Esophagus muscularis mucosa (tissue), 4 donors: ENCODE results near the gene SMIM1. TPM values are rescaled to one million over a fixed set of nuclear protein-coding genes. Genes with fewer than 3 reads are reported as not detected.
"Not testable (repeated sequence)": the region's sequence is repeated elsewhere in the genome, so short reads cannot be mapped to it uniquely, and the experiment has no call there.

Experiments
- DNase-seq: peaks from one replicate; pipeline ENCODE4 v3.0.0-alpha.2; 2017; ENCODE audit errors: extremely low spot score
- H3K27ac ChIP-seq, 4 donors: fragments of 200-600 bp; sonication (generic); replicated peaks in 1 of 4; 1 replicate in 3 of 4; 2 replicates in 1 of 4; pipeline ENCODE4 v1.5.1; 2016 to 2019; ENCODE audit warnings: mild to moderate bottlenecking in 1 of 4
- H3K27me3 ChIP-seq, 4 donors: fragments of 200-600 bp; sonication (generic); one replicate each; pipeline versions ENCODE4 v1.5.1 to v1.6.0; 2016 to 2019
- H3K36me3 ChIP-seq, 4 donors: fragments of 200-600 bp; sonication (generic); one replicate each; pipeline ENCODE4 v1.5.1; 2016 to 2019
- H3K4me1 ChIP-seq, 4 donors: fragments of 200-600 bp; sonication (generic); one replicate each; pipeline ENCODE4 v1.5.1; 2016 to 2019
- H3K4me3 ChIP-seq, 4 donors: fragments of 200-600 bp; sonication (generic); 1 replicate in 2 of 4; 2 replicates in 2 of 4; pipeline ENCODE4 v1.5.1; 2016 to 2019; ENCODE audit warnings: mild to moderate bottlenecking in 4 of 4, moderate library complexity in 1 of 4
- H3K9me3 ChIP-seq, 4 donors: fragments of 200-600 bp; sonication (generic); 1 replicate in 3 of 4; 2 replicates in 1 of 4; pipeline ENCODE4 v1.5.1; 2016 to 2019
- CTCF ChIP-seq, 3 experiments: fragments of 200-600 bp in 2 of 3; fragments of 450-650 bp in 1 of 3; sonication (generic) in 2 of 3; IDR thresholded peaks; one replicate each; pipeline ENCODE4 v1.5.1; 2017 to 2019; ENCODE audit warnings: antibody characterized with exemption in 3 of 3, mild to moderate bottlenecking in 2 of 3, moderate library complexity in 1 of 3
- EP300 ChIP-seq: sonication (generic); formaldehyde crosslinking; IDR thresholded peaks from one replicate; pipeline ENCODE4 v1.6.1; 2017; ENCODE audit warnings: antibody characterized with exemption
- POLR2A ChIP-seq: fragments of 450-650 bp; IDR thresholded peaks from one replicate; pipeline ENCODE4 v1.6.1; 2017; ENCODE audit warnings: antibody characterized with exemption, moderate library complexity, mild to moderate bottlenecking, low read depth
- POLR2AphosphoS5 ChIP-seq, 2 donors: sonication (generic); formaldehyde crosslinking; IDR thresholded peaks; one replicate each; pipeline ENCODE4 v1.6.1; 2017; ENCODE audit warnings: antibody characterized with exemption in 2 of 2
- WGBS: methylation state at CpG from one replicate; pipeline ENCODE4 v1.1.5; 2018; 5-methylcytosine and 5-hydroxymethylcytosine counted together
- intact Hi-C: fragments of 100-400 bp; cut with DNase I; formaldehyde crosslinking; loops from one replicate; pipeline ENCODE4 v1.15.1; 2023
- total RNA-seq, 4 donors: library from RNA; depleted of rRNA; stranded (reverse); fragments of >200 nt; gene quantifications; one replicate each; pipeline versions ENCODE4 v1.1.0 to v1.2.1, GENCODE V29; 2016

SMIM1 gene
- total RNA-seq, 4 donors from 2014 or later = 10.5 to 16.3 (median 13.3) TPM

GRCh38 chr1:3805038-3805437 is 32.5 kb downstream of the SMIM1 start:
- DNase-seq = no peak
- Histone ChIP-seq H3K4me1 (peaks cover 0 to 4% (median 0%) of the 10 kb centered on the region in 4 donors), H3K36me3 (no peaks in the 10 kb centered on the region), H3K27me3 (peaks cover 0 to 28% (median 4%) of the 10 kb centered on the region in 4 donors), H3K9me3 (no peaks in the 10 kb centered on the region), H3K4me3 (no peak overlapping the region), H3K27ac (no peak overlapping the region)
- intact Hi-C loops = no loop called here
- TF ChIP-seq CTCF (IDR thresholded peaks at IDR 0.05) (no peak), POLR2AphosphoS5 (IDR thresholded peaks at IDR 0.05) (no peak), EP300 (no peak), POLR2A (no peak)
- 82% methylated on average over 11 of the region's 11 CpGs for WGBS

GRCh38 chr1:3807769-3808168 is 35.2 kb downstream of the SMIM1 start:
- H3K4me3 ChIP-seq = no peak overlapping the region
- TF ChIP-seq CTCF (IDR thresholded peaks at IDR 0.05) = no peak
- TF ChIP-seq POLR2A = no peak
- TF ChIP-seq EP300 = no peak
- no peak for TF ChIP-seq POLR2AphosphoS5 (IDR thresholded peaks at IDR 0.05)
- H3K9me3 ChIP-seq = no peaks in the 10 kb centered on the region
- 86% methylated on average over 5 of the region's 5 CpGs for WGBS
- H3K4me1 ChIP-seq = no peaks in the 10 kb centered on the region
- H3K27me3 ChIP-seq = peaks cover 0 to 16% (median 0%) of the 10 kb centered on the region in 4 donors
- no peak overlapping the region for H3K27ac ChIP-seq
- no peak for DNase-seq
- intact Hi-C loops = no loop called here
- no peaks in the 10 kb centered on the region for H3K36me3 ChIP-seq

- 75% methylated on average over 7 of the region's 7 CpGs for WGBS
- Histone ChIP-seq H3K27ac (no peak overlapping the region), H3K4me1 (no peaks in the 10 kb centered on the region), H3K4me3 (no peak overlapping the region), H3K36me3 (peaks cover 4 to 15% (median 8%) of the 10 kb centered on the region in 4 donors), H3K27me3 (peaks cover 0 to 3% (median 0%) of the 10 kb centered on the region in 4 donors), H3K9me3 (no peaks in the 10 kb centered on the region)
- no peak for DNase-seq
- TF ChIP-seq POLR2A = no peak
- no peak for TF ChIP-seq EP300
- no peak for TF ChIP-seq POLR2AphosphoS5 (IDR thresholded peaks at IDR 0.05)
- no peak for TF ChIP-seq CTCF (IDR thresholded peaks at IDR 0.05)
- intact Hi-C loops = no loop called here
These were observed 37.1 kb downstream of the SMIM1 start for GRCh38 chr1:3809680-3810079.

GRCh38 chr1:3810149-3810761 is 37.7 kb downstream of the SMIM1 start:
- H3K9me3 ChIP-seq, H3K4me3 ChIP-seq, H3K27ac ChIP-seq, H3K4me1 ChIP-seq, H3K27me3 ChIP-seq, intact Hi-C loops, DNase-seq: not testable (repeated sequence)
- 76% methylated on average over 9 of the region's 9 CpGs for WGBS
- H3K36me3 ChIP-seq = peaks cover 9 to 21% (median 14%) of the 10 kb centered on the region in 4 donors

GRCh38 chr1:3811595-3811911 is 39.0 kb downstream of the SMIM1 start:
- Histone ChIP-seq H3K27ac (no peak overlapping the region), H3K27me3 (peaks cover 0 to 3% (median 0%) of the 10 kb centered on the region in 4 donors), H3K4me3 (no peak overlapping the region), H3K36me3 (peaks cover 16 to 34% (median 25%) of the 10 kb centered on the region in 4 donors), H3K4me1 (no peaks in the 10 kb centered on the region), H3K9me3 (no peaks in the 10 kb centered on the region)
- no peak for TF ChIP-seq POLR2AphosphoS5 (IDR thresholded peaks at IDR 0.05)
- no peak for TF ChIP-seq CTCF (IDR thresholded peaks at IDR 0.05)
- no peak for TF ChIP-seq POLR2A
- TF ChIP-seq EP300 = no peak
- intact Hi-C loops = no loop called here
- no peak for DNase-seq
- 83% methylated on average over 1 of the region's 2 CpGs for WGBS
